Upper lobe of left lung (tissue), 6 donors: Measurements from ENCODE around the gene SNX20. TPM values are rescaled to one million over a fixed set of nuclear protein-coding genes. Genes with fewer than 3 reads are reported as not detected.
A peak's percentile ranks its signal among the peaks of the same experiment; 100 is the strongest.

Experiments
- ATAC-seq, 2 donors: fragments of 200-7000 bp; cut with Tn5 transposase; one replicate each; pipeline ENCODE4 v1.9.1; 2022; ENCODE audit warnings: mild to moderate bottlenecking in 2 of 2, moderate library complexity in 2 of 2; ENCODE audit not compliant: low FRiP score in 2 of 2
- DNase-seq, 2 donors: peaks; one replicate each; pipeline ENCODE4 v3.0.0-alpha.2; 2019 to 2020
- H3K27ac ChIP-seq, 4 donors: fragments of 200-600 bp; sonication (generic); one replicate each; pipeline ENCODE4 v1.5.1; 2016 to 2019
- H3K27me3 ChIP-seq, 4 donors: fragments of 200-600 bp; sonication (generic); one replicate each; pipeline ENCODE4 v1.5.1; 2017 to 2019
- H3K36me3 ChIP-seq, 4 donors: fragments of 200-600 bp; sonication (generic); one replicate each; pipeline ENCODE4 v1.5.1; 2016 to 2019
- H3K4me1 ChIP-seq, 4 donors: fragments of 200-600 bp; sonication (generic); one replicate each; pipeline ENCODE4 v1.5.1; 2018 to 2019
- H3K4me3 ChIP-seq, 4 donors: fragments of 200-600 bp; sonication (generic); one replicate each; pipeline ENCODE4 v1.5.1; 2017 to 2019; ENCODE audit warnings: mild to moderate bottlenecking in 2 of 4, moderate library complexity in 1 of 4
- H3K9me3 ChIP-seq, 4 donors: fragments of 200-600 bp; sonication (generic); one replicate each; pipeline ENCODE4 v1.5.1; 2018 to 2019
- EP300 ChIP-seq, 4 donors: sonication (generic); formaldehyde crosslinking; IDR thresholded peaks; one replicate each; pipeline ENCODE4 v1.5.1; 2017; ENCODE audit warnings: antibody characterized with exemption in 4 of 4, control low read depth in 2 of 4
- POLR2A ChIP-seq, 4 donors: fragments of 450-650 bp; IDR thresholded peaks; one replicate each; pipeline ENCODE4 v1.5.1; 2016 to 2017; ENCODE audit warnings: antibody characterized with exemption in 4 of 4, mild to moderate bottlenecking in 2 of 4
- POLR2AphosphoS5 ChIP-seq, 2 donors: sonication (generic); formaldehyde crosslinking; IDR thresholded peaks; one replicate each; pipeline ENCODE4 v1.5.1; 2017; ENCODE audit warnings: antibody characterized with exemption in 2 of 2
- WGBS, 2 donors: methylation state at CpG; one replicate each; pipeline ENCODE4 v1.1.5; 2017 to 2018; 5-methylcytosine and 5-hydroxymethylcytosine counted together
- total RNA-seq, 6 donors: library from RNA; depleted of rRNA in 4 of 6; stranded (reverse); fragments of >200 nt in 4 of 6; gene quantifications; one replicate each; pipeline versions ENCODE4 v1.1.0 to v1.2.1, GENCODE V29; 2016 to 2021
- TF ChIP-seq, protein P1 (sequence below), 6 experiments: fragments of 450-650 bp in 4 of 6; fragments of 200-600 bp in 2 of 6; sonication (generic) in 2 of 6; IDR thresholded peaks; one replicate each; pipeline ENCODE4 v1.5.1; 2016 to 2019; ENCODE audit warnings: antibody characterized with exemption in 6 of 6
- donor health status: DM: no; HTN: no; CAD: no; lungs with moderate emphysema.
- donor health status: DM: no; HTN: yes; CAD: no; lungs with severe emphysema.

The SNX20 gene, protein sequence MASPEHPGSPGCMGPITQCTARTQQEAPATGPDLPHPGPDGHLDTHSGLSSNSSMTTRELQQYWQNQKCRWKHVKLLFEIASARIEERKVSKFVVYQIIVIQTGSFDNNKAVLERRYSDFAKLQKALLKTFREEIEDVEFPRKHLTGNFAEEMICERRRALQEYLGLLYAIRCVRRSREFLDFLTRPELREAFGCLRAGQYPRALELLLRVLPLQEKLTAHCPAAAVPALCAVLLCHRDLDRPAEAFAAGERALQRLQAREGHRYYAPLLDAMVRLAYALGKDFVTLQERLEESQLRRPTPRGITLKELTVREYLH
- 10 to 100 TPM in 4 of 6 donors, 1 to 10 TPM in 2; 3.2 to 16.9 (median 13.2) TPM for total RNA-seq

DNA sequence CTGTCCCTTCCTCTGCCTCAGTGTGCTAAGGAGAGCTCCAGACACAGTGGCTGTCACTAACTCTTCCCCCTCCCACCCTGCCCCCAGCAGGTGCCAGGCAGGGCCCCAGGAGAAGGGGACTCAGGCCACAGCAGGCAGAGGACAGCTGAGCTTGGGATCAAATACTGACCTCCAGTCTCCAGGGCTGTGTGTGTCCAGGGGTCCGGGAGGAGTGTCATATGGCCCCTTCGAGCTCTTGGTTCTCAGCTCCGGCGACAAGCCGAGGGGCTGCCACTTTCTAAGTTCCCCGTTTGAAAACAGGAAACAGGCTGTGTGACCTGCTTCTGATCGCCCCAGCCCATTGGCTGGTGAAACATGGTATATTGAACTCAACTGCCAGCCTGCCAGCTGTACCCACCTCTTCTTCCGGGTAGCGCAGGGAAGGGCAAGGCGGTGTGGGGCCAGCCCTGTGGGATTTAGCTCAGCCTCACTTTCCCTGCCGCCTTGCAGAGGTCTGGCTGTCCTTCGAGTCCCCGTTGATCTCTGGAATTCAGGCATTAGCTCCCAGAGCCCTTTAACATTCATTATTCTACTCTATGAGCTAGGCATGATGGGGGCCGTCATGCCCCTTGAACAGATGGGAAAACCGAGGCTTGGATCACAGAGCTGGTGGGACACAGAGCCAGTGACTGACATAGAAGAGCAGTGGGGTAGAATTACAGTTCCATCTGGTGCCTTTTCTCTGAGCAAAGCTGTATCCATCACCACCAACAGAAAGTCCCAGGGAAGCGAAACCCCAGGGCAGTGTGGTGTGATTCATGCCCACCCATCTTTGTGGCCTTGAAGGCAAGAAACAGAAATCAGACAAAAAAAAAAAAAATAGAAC, at the start of gene SNX20:
Gene SNX20 (minus strand): TSS at position 292 of the 865 bp plus-strand sequence. CDS start 3,786 bp downstream, outside the sequence.
- 68 to 77% methylated on average over 10 to 16 of the region's 16 CpGs for WGBS, 2 donors
- TF ChIP-seq EP300 (IDR thresholded peaks at IDR 0.05) (no peak), POLR2AphosphoS5 (IDR thresholded peaks at IDR 0.05) (peak; percentile 23 to 62), POLR2A (IDR thresholded peaks at IDR 0.05) (peak in 2 of 4 donors; percentile 37 to 66)
- TF ChIP-seq, protein P1, sequence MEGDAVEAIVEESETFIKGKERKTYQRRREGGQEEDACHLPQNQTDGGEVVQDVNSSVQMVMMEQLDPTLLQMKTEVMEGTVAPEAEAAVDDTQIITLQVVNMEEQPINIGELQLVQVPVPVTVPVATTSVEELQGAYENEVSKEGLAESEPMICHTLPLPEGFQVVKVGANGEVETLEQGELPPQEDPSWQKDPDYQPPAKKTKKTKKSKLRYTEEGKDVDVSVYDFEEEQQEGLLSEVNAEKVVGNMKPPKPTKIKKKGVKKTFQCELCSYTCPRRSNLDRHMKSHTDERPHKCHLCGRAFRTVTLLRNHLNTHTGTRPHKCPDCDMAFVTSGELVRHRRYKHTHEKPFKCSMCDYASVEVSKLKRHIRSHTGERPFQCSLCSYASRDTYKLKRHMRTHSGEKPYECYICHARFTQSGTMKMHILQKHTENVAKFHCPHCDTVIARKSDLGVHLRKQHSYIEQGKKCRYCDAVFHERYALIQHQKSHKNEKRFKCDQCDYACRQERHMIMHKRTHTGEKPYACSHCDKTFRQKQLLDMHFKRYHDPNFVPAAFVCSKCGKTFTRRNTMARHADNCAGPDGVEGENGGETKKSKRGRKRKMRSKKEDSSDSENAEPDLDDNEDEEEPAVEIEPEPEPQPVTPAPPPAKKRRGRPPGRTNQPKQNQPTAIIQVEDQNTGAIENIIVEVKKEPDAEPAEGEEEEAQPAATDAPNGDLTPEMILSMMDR (IDR thresholded peaks at IDR 0.05) = no peak
- DNase-seq (peak; percentile 29 to 76), ATAC-seq (peak; percentile 28 to 75)
- H3K27ac ChIP-seq = peak within 1 kb of the TSS; percentile 58 to 88 (median 83)
- H3K27me3 ChIP-seq = no peaks in the 10 kb centered on the region
- peak within 1 kb of the TSS in 3 of 4 donors; percentile 36 to 49 (median 41) for H3K4me3 ChIP-seq
- peaks cover 8 to 49% (median 12%) of the 10 kb centered on the region in 4 donors for H3K4me1 ChIP-seq
- H3K9me3 ChIP-seq = no peaks in the 10 kb centered on the region
- H3K36me3 ChIP-seq = no peaks in the 10 kb centered on the region

DNA sequence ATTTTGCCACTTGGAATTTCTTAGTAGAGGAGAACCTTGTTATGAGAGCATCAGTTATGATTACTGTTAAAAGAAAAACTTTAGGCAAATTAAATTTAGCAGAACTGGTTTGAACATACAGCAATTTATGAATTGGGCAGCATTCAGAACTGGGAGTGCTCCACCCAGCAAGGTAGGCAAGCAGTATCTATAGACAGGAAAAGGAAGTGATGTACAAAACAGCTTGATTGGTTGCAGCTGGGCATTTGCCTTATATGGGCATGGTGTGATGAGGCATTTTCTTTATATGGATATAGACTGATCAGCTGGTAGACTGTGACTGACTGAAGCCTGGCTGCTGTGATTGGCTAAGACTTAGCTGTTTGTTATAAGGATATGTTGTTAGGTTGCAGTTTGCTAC, 43.2 kb upstream of the SNX20 start:
- Histone ChIP-seq H3K9me3 (no peaks in the 10 kb centered on the region), H3K36me3 (peaks cover 0 to 23% (median 8%) of the 10 kb centered on the region in 4 donors)
- DNase-seq = no peak

DNA sequence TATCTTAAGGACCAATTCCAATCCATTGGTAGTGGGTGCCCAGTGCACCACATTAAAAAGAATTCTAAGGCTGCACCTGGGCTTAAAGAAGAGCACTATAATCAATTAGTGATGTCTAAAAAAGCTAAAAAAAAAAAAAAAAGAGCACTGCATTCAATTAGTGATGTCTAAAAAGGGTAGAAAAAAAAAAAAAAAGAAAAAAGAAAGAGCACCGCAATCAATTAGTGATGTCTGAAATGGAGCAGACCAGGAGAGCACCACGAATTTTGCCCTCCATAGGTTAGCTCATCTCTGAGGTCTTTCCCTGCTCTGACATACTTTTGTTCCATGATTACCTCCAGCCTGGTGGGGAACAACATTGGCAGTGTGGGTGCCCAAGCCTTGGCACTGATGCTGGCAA, 41.8 kb upstream of the SNX20 start:
- no peaks in the 10 kb centered on the region for H3K9me3 ChIP-seq
- ATAC-seq = no peak
- no peak for DNase-seq
- H3K4me1 ChIP-seq = peaks cover 0 to 17% (median 7%) of the 10 kb centered on the region in 4 donors
- WGBS, 2 donors = 89 to 95% methylated on average over 2 of the region's 2 CpGs
- peaks cover 0 to 23% (median 8%) of the 10 kb centered on the region in 4 donors for H3K36me3 ChIP-seq
- H3K27ac ChIP-seq = no peak overlapping the region
- no peaks in the 10 kb centered on the region for H3K27me3 ChIP-seq
- TF ChIP-seq, protein P1 (IDR thresholded peaks at IDR 0.05) = no peak
- no peak for TF ChIP-seq POLR2AphosphoS5 (IDR thresholded peaks at IDR 0.05)
- TF ChIP-seq POLR2A (IDR thresholded peaks at IDR 0.05) = no peak
- TF ChIP-seq EP300 (IDR thresholded peaks at IDR 0.05) = no peak
- H3K4me3 ChIP-seq = no peak overlapping the region

More for the DNA sequence above, 43.2 kb upstream of the SNX20 start:
- no peak overlapping the region for H3K4me3 ChIP-seq
- H3K27me3 ChIP-seq = no peaks in the 10 kb centered on the region
- TF ChIP-seq, protein P1 (IDR thresholded peaks at IDR 0.05) = no peak
- no peak for TF ChIP-seq EP300 (IDR thresholded peaks at IDR 0.05)
- TF ChIP-seq POLR2AphosphoS5 (IDR thresholded peaks at IDR 0.05) = no peak
- TF ChIP-seq POLR2A (IDR thresholded peaks at IDR 0.05) = no peak
- H3K27ac ChIP-seq = no peak overlapping the region
- ATAC-seq = no peak
- H3K4me1 ChIP-seq = peaks cover 0 to 10% (median 4%) of the 10 kb centered on the region in 4 donors

DNA sequence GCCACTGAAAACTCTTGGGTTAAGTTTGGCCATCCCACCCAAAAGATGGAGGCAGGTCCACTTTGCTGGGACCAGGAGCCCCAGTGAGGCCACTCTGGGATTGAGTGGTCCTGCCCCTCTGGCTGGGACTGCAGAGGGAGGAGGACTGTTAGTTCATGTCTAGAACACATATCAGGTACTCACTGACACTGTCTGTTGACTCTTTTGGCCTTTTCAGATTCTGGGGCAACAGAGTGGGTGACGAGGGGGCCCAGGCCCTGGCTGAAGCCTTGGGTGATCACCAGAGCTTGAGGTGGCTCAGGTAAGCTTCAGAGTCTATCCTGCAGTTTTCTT, 41.3 kb upstream of the SNX20 start:
- TF ChIP-seq POLR2AphosphoS5 (IDR thresholded peaks at IDR 0.05) = no peak
- TF ChIP-seq EP300 (IDR thresholded peaks at IDR 0.05) = no peak
- TF ChIP-seq, protein P1 (IDR thresholded peaks at IDR 0.05) = no peak
- TF ChIP-seq POLR2A (IDR thresholded peaks at IDR 0.05) = no peak
- no peak for ATAC-seq
- 87% methylated on average over 1 of the region's 1 CpG; no CpG with 5 or more reads in 1 of the 2 donors for WGBS, 2 donors

More for the DNA sequence above, 41.3 kb upstream of the SNX20 start:
- H3K4me1 ChIP-seq = peaks cover 0 to 17% (median 7%) of the 10 kb centered on the region in 4 donors
- no peak overlapping the region for H3K4me3 ChIP-seq
- peaks cover 0 to 23% (median 8%) of the 10 kb centered on the region in 4 donors for H3K36me3 ChIP-seq
- no peaks in the 10 kb centered on the region for H3K9me3 ChIP-seq
- H3K27ac ChIP-seq = no peak overlapping the region
- H3K27me3 ChIP-seq = no peaks in the 10 kb centered on the region
- DNase-seq = no peak
